Measurements from ENCODE around the gene MED12L. TPM values are rescaled to one million over a fixed set of nuclear protein-coding genes. Genes with fewer than 3 reads are reported as not detected.

MED12L gene
- total RNA-seq, 6 experiments from 2014 or later: 0.05 to 0.64 (median 0.13) TPM; not detected in 1

DNA sequence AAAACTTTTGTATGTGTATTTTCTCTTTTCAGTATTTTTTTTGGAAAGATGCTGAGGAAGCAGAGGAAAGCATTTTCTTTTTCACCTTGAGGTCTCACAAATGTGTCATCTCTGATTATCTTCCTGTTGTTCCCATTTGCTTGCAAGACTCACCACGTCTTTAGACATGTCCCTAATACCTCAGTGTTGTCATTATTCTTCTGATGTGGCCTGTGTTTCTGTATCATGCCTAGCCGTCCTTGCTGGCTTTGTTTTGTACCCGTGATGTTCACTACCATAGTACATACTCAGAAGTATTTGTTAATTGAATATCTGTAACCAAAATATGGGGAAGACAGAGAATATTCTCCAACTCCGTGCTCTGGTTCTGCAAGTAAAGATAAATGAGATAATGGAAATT lies 197.9 kb downstream of the MED12L start:
- H3K9me3 Mint-ChIP-seq: no peaks in the 10 kb centered on the region
- no peak for DNase-seq
- TF ChIP-seq, protein P1, sequence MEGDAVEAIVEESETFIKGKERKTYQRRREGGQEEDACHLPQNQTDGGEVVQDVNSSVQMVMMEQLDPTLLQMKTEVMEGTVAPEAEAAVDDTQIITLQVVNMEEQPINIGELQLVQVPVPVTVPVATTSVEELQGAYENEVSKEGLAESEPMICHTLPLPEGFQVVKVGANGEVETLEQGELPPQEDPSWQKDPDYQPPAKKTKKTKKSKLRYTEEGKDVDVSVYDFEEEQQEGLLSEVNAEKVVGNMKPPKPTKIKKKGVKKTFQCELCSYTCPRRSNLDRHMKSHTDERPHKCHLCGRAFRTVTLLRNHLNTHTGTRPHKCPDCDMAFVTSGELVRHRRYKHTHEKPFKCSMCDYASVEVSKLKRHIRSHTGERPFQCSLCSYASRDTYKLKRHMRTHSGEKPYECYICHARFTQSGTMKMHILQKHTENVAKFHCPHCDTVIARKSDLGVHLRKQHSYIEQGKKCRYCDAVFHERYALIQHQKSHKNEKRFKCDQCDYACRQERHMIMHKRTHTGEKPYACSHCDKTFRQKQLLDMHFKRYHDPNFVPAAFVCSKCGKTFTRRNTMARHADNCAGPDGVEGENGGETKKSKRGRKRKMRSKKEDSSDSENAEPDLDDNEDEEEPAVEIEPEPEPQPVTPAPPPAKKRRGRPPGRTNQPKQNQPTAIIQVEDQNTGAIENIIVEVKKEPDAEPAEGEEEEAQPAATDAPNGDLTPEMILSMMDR (IDR thresholded peaks at IDR 0.05): no peak
- H3K4me3 Mint-ChIP-seq: no peak overlapping the region
- no peaks in the 10 kb centered on the region for H3K36me3 Mint-ChIP-seq (ENCODE audit: low read depth)
- H3K4me1 Mint-ChIP-seq (ENCODE audit: low read depth): peaks cover 20% of the 10 kb centered on the region
- H3K27me3 Mint-ChIP-seq (ENCODE audit: insufficient read depth): peaks cover 8% of the 10 kb centered on the region; the same call in 1 of the 2 replicates
- H3K27ac Mint-ChIP-seq: no peak overlapping the region

DNA sequence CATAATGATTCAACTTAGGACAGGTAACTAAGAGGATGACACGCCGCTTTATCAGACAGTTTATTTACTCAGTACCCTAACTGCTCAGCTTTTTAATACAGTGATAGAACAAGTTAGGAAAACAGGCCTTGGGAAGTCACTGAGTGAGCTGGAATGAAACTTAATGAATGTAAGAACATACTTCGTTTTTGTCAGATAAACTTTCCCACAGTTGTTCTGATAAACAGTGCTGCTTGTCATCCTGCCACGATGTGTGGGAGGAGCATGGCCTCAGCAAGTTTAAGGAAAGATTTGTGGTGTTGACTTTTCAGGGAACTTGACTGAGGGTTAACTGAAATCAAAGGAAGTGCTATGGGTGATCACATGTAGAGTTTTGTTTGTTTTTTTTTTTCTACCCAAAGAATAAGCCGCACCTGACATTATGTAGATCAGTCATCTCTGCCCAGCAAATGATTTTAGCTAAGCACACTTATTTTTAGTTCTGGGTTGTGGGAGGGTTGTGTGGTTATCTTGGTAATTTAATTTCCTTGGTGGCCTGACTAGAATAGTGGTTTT lies 198.5 kb downstream of the MED12L start:
- no peak for DNase-seq
- Mint-ChIP-seq H3K4me3 (no peak overlapping the region), H3K9me3 (no peaks in the 10 kb centered on the region), H3K36me3 (ENCODE audit: low read depth) (no peaks in the 10 kb centered on the region), H3K27me3 (ENCODE audit: insufficient read depth) (peaks cover 8% of the 10 kb centered on the region; the same call in 1 of the 2 replicates), H3K4me1 (ENCODE audit: low read depth) (peaks cover 24% of the 10 kb centered on the region), H3K27ac (no peak overlapping the region)
- TF ChIP-seq, protein P1 (IDR thresholded peaks at IDR 0.05): no peak

DNA sequence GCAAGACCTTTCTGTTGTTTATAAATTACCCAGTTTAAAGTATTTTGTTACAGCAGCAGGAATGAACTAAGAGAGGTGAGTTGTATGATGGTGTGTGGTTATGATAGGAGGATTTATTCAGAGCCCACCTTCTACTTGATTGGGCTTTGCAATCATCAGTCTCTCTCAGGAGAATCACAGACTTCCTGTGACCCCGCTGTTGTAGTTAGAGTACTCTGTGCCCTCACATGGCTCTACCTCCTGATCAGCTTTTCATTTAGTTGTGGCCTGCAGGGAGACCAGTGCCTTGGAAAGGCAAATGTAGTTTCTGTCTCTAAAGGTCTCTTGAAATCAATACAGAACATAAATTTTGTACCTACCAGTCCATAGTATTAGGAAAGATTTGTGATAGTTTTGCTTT lies 200.5 kb downstream of the MED12L start:
- Mint-ChIP-seq H3K27ac (no peak overlapping the region), H3K9me3 (no peaks in the 10 kb centered on the region), H3K27me3 (ENCODE audit: insufficient read depth) (peaks cover 8% of the 10 kb centered on the region; the same call in 1 of the 2 replicates), H3K36me3 (ENCODE audit: low read depth) (no peaks in the 10 kb centered on the region), H3K4me3 (no peak overlapping the region), H3K4me1 (ENCODE audit: low read depth) (peaks cover 28% of the 10 kb centered on the region)
- DNase-seq: no peak
- TF ChIP-seq, protein P1 (IDR thresholded peaks at IDR 0.05): no peak

DNA sequence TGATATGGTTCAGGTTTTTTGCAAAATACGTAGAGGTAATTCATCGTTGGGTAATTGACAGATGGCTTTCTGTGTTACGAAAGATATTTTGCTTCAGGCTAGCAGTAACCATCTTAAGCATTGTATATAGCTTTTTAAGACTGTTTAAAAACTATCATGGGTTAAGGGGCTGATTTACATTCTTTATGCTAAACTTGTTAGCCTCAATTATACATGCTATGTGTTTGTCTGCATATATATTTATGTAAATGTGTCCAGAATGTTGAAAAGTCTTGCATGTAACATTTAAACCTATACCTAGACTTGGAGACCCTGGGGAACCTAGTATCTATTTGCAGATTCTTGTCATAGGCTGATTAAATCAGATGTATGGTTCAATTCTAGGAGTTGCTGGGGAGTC lies 204.0 kb downstream of the MED12L start:
- Mint-ChIP-seq H3K9me3 (no peaks in the 10 kb centered on the region), H3K27ac (no peak overlapping the region), H3K4me3 (no peak overlapping the region), H3K36me3 (ENCODE audit: low read depth) (no peaks in the 10 kb centered on the region), H3K27me3 (ENCODE audit: insufficient read depth) (peaks cover 7% of the 10 kb centered on the region; the same call in 1 of the 2 replicates), H3K4me1 (ENCODE audit: low read depth) (peaks cover 9% of the 10 kb centered on the region; the same call in 1 of the 2 replicates)
- DNase-seq: no peak
- TF ChIP-seq, protein P1 (IDR thresholded peaks at IDR 0.05): no peak

DNA sequence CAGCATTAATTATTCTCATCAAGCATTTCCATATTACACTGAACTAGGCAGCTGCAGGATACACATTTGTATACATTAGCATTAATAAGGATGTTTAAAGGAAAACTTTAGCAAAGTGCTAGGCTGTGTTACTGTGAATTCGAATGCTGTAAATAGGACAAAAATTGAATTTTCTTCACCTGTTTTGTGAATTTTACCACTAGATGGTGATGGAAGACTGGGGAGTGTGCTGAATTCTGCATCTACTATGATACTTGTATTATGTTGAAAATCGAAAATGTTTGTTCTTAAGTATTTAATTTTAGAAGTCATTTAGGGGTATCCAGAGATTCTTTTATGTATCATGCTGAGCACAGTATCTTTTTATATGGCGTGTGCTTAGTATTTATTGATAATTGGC lies 205.2 kb downstream of the MED12L start:
- DNase-seq: peak; percentile 36
- no peak overlapping the region for H3K4me3 Mint-ChIP-seq
- H3K36me3 Mint-ChIP-seq (ENCODE audit: low read depth): no peaks in the 10 kb centered on the region
- no peak overlapping the region for H3K27ac Mint-ChIP-seq
- peaks cover 9% of the 10 kb centered on the region; the same call in 1 of the 2 replicates for H3K4me1 Mint-ChIP-seq (ENCODE audit: low read depth)
- no peaks in the 10 kb centered on the region for H3K9me3 Mint-ChIP-seq
- H3K27me3 Mint-ChIP-seq (ENCODE audit: insufficient read depth): peaks cover 6% of the 10 kb centered on the region; the same call in 1 of the 2 replicates
- TF ChIP-seq, protein P1 (IDR thresholded peaks at IDR 0.05): peak; percentile 83
